HG02642 (cell line): ENCODE measurements around the gene DLG2.

ENCODE experiments used
- ATAC-seq: cut with Tn5 transposase; IDR thresholded peaks from one replicate; pipeline ENCODE4 v1.9.1; 2021; ENCODE audit warnings: mild to moderate bottlenecking; ENCODE audit not compliant: unreplicated experiment, poor library complexity

Gene DLG2

DNA sequence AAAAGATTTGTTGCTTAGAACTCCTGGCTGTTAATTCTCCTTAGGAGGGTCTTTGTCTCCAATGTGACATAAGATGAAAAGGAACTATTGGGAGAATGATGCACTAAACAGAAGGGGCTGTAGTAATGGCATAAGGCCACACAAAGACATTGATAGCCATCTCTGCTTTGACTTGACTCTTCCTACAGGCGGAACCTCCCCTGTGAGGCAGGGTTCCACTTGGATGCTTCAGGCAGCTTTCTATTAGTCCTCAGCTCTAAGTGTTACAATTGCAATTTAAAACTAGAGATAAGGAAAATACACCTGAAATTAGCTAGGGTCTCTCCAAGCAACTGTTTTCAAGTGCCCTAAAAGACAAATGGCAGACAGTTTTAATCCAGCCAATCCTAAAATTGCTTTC lies 1949.4 kb downstream of the DLG2 start:
- ATAC-seq = no peak

DNA sequence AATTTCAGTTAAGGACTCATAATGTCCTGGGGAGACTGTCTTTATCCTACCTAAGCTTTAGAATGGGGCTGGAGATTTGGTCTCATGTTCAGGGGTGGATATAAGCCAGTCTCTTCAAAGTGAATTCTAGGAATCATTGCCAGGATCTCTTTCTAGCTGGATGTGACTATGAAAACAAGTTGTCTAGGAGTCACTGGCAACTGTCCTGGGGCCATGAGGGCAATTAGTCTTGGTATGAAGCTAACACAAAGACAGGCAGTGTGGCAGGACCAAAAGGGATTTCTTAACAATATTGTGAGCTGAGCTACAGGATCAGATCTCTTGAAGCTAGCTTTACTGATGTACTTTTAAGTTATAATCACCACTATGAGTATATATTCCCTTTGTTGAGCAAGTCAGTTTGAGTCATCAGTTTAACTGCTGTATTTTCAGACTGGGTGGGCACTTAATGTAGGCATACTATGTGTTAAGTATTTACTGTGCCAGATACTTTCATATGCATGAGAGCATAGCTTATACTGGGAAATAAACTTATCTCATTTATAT lies 1951.0 kb downstream of the DLG2 start:
- ATAC-seq = no peak

DNA sequence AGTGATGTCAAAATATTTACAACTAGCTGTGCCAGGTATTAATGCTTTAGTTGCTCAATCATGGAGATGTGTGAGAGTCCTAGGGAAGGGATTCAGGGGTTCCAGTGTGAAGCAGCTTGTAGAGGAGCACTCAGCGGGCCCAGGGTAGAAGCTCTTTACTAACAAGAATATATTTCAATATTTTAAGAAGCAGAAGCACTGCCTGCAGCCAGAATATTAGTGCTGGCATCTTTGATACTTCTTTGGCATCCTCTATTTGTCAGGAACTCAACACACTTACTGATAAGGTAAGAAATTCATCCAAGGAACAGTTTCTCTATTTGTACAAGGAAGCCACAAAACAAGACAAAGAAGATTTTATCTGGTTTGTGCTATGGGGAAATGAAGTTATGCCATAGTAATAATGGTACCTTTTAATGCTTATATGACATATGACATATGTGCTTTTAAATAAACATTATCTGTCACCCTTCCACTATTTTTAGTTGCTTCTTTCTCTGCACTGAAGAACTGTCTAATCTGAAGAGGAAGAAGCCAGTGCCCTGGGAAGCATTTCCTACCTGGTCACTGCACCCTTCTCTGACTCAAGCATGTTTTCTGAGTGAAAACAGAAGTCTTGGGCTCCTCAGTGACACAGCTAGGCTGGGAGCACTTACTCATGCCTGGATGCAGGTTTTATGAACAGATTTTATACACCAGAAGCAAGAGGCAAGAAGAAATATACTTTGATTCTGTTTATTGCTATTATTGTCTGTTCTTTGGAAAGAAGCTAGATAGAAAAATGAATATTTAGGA lies 1952.8 kb downstream of the DLG2 start:
- ATAC-seq = no peak

DNA sequence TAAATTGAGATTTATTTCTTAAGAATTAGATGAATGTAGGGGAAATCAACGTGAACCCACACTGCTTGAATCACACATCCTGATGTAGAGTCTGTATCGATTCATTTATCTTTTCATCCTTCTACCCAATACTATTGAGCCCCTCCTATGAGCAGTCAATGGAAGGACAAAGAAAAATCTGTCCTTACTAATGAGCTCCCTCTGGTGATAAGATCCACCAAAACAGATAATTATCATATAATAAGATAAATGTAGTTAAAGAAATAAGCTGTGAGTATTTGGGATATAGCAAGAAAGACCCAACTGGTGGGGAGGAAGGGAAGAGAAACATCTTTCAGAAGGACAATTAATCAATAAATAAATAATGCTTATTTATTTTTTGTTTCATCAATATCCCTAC lies 1955.9 kb downstream of the DLG2 start:
- no peak for ATAC-seq

DNA sequence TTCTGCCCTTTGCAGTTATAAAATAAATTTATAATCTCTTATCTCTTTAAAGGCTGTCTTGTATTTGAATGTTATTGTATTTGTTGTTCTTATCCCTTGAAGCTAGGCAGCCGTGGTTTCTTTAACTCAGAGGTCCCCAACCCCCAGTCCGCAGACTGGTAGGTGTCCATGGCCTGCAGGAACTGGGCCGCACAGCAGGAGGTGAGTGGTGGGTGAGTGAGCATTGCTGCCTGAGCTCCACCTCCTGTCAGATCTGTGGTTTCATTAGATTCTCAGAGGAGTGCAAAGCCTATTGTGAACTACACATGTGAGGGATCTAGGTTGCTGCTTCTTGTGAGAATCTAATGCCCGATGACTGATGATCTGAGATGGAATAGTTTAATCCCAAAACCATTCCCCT lies 1961.0 kb downstream of the DLG2 start:
- ATAC-seq = no peak

DNA sequence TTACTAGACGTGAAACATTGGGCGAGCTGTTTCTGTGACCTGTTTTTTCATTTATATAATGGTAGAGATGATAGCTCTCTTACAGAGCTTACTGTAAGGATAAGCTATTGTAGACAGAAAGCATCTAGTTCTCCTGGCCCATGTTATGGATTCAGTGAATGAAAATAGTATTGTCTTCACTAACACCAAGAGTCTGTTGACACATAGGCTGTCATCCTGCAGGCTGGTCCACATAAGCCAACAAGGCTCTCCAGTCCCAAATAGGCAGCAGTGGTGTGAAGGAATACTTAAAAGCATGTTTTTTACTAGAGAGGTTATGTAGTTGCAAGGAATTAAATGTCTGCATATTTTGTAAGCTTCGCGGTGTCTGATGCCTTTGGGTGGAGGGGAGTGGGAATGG lies 1963.2 kb downstream of the DLG2 start:
- ATAC-seq = no peak

DNA sequence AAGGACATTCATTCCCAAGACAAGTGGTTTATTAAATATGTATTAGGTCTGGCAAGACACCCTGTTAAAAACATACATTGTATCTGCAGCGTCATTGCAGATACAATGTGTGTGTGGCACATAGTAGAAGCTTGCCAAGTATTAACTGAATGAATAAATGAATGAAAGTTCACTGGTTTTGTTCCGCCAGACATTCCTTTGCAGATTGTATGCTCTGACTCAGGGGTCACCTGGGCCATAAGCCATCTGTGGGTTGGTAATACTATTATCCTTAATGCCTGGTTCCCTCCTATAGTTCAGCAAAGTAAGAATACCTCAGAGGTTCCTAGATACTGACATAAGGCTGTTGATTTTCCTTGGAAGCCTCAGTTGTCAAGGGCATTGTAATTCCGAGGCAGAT lies 1963.7 kb downstream of the DLG2 start:
- ATAC-seq = no peak

DNA sequence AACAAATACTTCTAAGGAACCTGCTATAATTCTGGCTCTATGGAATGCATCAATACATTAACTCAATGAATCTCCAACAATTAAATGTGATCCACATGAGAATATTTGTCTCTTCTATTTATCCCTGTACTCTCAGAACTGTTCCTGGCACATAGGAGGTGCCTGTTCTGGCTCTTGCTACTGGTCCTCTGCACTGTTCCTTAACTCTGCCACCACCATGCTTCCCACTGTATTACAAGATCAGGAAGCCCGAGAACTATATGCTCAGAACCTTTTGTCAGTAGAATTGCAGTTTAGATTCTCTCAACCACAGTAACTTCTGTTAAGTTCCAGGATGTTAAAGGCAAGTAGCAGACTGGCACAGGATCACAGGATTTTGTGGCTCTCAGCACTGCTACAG lies 1964.7 kb downstream of the DLG2 start:
- ATAC-seq = no peak

DNA sequence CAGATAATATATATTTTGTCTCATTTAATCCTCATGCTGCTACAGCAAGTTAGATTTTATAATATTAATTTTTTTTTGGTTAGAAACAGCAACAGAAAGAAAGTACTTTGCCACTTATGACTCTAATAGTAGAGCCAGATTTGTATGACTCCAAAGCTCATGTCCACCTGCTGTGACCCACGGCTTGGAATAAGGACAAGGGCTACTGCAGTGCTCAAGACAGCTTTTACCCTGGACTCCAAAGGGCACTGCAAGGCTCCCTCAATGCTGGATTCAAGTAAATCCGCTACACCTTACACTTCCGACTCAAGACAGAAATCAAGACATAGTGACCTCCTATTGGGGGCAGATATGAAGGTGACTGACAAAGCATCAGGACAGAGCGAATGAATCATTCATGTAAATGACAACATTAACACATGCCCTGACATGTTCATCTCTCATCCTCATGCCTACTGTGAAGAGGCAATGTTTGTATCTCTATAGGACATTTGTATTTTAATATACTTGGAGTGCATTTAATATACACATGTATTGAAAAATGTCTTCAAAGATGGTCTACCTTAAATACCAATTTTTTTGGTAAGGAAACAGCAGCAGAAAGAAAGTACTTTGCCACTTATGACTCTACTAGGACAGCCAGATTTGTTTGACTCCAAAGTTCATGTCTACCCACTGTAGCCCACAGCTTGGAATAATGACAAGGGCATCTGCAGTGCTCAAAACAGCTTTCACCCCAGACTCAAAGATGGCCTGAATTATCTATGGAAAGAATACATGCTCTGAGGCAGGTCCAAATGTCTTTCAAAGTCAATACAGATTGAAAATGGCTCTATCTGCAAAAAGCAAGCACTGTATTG lies 1965.4 kb downstream of the DLG2 start:
- no peak for ATAC-seq

DNA sequence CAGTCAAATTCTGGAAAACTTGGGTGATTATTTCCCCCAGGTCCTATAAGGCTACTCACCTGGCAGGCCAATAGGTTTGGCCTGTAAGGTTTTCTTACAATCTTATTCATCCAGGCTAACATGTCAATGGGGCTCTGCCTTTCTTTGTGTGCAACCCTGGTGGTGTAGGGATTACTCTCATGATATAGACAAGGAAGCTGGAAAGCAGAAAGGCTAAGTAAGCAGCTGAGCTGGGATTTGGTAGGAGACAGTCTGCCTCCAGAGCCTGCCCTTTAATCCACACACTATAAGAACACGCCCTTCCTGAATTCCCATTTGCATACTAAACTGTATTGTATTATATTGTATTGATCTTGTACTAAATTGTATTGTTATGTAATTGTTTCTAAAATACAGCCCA lies 1967.7 kb downstream of the DLG2 start:
- ATAC-seq = no peak

DNA sequence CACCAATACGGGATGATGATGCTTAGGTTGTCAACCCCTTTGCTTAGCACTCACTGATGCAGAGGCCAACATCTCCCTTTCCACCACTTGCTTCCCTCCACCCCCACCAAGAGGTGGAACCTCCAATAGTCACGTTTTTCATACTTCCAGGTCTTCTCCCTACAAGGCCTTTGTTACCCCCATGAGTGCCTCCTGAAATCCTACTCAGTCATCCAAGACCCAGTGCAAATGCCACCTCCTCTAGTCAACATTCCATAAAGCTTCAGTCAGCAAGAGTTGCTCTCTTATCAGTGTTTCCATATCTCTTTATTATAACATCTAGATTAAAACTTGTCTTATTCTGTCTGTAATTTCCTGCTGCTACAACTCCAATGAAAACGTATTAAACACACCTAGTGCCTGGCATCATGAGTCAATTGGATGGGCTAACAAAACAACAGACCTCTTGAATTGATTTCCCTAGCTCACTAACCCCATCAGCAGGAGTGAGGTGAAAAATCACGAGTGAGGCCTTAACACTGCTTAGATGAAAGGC lies 1970.3 kb downstream of the DLG2 start:
- no peak for ATAC-seq

DNA sequence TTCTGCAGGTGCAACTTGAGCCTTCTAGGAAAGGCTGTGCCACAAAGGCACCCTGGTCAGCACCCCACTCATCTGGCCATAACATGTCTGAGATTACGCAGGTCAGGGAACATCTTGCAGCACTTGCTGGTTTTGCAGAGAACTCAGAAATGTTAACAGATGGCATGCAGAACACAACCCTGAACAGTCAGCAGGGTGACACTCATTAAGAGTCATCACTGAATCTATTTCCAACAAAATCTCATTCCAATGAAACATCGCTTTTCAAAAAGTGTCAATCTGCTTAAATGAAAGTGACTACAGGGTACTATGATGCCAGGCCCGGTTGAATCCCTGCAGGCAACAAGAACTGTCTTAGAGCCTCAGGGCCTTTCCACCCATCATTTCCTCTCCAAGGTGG lies 1971.2 kb downstream of the DLG2 start:
- no peak for ATAC-seq

DNA sequence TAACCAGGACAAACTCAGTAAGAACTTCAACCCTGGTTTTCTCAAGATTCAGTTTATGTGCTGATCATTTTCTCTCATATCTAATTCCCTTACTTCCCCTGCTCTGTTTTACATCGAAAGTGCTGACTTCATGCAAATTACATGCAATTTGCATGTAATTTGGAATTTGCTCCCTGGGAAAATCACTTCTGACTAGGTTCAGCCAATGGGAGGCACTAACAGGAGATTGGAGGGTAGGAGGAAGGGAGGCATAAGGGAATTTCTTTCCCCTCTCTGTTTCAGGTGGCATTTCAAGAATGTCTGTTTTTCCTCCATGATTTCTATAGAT lies 1977.7 kb downstream of the DLG2 start:
- no peak for ATAC-seq

DNA sequence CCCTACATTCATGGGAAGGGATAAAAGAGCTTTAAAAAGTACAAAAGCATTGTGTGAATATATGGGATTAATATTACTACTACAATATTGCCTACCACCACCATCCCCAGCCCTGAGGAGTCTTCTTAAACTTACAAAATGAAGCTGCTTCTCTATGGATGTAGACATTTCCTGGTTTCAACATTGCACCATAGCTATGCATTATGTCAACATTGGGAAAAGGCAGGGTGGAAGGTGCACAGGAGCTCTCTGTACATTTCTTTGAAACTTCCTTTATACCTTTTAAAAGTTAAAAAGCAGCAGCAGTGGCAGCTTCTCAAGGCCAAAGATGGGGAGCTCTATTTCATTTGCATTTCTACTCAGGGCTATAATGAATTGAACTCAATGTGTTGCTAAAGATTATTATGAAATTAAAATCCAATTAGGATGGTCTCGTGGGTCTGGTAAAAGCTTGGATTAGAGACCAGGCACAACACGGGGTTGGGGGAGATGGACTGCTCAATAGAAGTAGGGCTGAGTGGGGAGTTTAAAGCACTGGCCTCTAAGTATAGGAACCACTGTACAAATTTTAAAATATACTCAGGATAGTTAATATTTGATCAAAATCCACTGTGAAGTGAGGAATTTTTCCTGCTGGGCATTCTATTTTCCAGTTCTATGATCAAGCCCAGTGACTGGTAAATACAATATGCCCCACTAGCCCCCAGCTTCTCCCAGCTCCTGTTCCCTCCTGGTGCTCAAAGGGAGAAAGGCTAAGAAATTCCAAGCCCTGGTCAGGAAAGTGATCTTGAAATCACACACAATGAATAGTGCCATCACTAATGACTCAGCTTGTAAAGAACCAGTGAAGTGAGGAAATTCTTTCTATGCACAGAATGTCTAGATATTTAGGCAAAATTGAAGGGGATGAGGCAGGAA lies 1978.3 kb downstream of the DLG2 start:
- ATAC-seq = no peak

DNA sequence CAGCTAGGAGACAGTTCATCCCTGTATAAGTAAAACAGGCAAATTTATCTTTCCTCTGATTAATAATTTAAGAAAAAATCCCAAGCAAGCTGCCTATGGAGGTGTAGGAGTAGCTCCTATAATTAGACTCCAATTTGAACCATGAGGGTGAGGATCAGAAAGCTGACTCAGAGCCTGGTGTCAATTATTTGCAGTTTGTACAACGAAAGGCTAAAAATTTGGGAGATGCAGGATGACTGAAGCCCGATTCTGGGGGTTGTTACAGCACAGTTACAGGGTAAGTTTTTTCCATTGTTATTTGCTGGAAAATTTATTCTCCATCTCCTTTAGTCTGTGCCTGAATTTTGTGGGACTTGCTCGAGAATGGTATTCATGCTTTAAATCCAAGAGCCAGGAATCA lies 1981.6 kb downstream of the DLG2 start:
- no peak for ATAC-seq

DNA sequence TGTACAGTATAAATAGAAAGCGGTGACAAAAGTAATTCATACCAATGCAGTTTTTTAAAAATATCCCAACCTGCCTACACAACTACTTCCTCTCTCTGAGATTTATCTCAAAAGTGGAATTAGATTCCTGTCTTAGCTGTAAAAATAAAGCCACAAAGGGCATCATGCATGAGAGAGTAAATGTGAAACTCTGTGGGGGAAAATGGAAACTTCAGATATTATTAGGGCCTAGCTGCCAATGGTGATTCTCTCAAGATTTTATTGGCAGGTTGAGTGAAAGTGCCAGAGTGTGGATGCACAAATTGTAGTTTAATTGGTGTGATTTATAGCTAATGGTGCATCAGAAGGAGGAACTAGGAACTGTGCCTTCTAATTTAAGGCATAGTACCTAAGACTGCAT lies 1984.0 kb downstream of the DLG2 start:
- ATAC-seq = no peak

DNA sequence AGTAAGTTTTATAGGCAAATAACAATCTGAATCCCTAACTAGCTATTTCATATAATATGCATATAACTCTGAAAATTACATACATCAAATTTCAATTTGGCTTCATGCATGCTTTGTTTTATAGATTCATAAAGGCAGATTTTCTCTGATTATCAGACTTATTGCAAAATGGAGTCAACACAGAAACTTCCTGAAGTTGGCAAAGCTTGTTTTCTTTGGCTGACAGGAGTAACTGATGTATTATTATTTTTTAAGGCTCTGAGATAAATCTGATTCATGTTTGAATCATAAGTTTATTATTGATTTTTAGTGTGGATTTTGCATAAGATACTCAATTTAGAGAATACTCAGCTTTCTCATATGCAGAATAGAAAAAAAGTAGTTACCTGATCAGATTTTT lies 1984.6 kb downstream of the DLG2 start:
- ATAC-seq = no peak

DNA sequence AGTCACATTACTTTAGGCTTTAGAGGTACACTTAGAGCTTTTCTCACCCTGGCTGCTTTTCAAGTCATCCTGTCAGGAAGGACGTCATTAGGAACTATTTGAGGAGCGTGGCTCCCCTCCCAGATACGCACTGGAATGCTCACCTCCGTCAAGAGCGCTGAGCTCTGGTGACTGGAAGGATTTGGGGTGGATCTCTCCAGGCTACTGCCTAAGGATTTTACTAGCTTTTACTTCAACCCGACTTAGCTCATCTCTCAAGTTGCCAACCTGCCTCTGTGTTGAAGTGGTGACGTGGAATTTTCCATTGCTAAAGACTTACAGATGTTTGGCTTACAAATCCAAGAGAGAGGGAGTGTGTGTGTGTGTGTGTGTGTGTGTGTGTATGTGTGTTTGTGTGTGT lies 1985.6 kb downstream of the DLG2 start:
- ATAC-seq = no peak

DNA sequence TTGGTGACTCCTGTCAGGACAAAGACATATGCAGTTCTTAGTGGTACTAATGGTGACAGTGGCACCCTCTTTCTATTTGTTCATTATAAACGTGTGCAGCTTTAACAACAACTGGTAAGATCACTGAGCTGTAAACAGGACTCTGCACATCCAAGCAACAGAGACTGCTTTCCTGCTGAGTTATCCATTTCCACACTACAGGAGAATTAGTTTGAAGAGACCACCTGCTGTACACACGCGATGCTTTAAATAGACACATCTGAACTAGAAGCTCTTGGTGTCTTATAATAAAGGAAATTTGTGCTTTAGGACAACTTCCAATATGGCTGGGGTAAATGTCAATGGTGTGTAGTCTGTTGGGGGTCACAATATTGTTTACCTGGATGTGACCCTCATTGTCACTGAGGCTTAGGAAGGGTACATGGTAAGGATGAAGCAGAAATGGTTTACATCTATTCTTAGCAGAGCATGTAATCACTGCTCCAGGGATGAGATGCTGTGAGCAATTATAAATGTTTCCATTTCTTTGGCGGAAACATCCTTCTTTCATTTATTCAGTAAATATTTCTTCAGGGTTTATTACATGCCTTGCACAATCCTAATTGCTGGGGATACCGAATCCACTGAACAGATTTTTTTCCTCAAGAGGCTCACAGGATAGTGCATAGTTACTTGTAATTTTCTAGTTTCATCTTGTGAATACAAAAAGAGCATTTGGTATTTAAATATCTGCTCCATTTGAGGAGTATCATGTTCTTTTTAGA lies 1987.0 kb downstream of the DLG2 start:
- no peak for ATAC-seq

DNA sequence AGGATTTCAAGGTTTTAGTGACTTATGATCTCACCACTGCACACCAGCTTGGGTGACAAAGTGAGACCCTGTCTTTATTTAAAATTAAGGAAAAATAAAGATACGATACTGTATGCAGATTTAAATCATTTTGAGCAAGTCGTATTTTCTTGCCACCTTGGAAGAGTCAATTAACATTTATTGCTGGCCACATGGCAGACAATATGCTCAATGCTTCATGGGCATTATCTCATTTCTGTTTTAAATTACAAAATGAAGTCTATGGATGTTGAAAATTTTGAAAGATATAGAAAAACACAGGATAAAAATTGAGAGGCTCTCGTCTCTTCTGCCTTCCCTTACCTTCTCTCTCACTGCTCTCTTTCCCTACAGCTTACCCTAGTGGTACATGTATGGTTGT lies 1992.0 kb downstream of the DLG2 start:
- ATAC-seq = no peak
